ENCODE measurements around the gene CTSA.
"Not testable (repeated sequence)": the region's sequence is repeated elsewhere in the genome, so short reads cannot be mapped to it uniquely, and the experiment has no call there.

CTSA gene

DNA sequence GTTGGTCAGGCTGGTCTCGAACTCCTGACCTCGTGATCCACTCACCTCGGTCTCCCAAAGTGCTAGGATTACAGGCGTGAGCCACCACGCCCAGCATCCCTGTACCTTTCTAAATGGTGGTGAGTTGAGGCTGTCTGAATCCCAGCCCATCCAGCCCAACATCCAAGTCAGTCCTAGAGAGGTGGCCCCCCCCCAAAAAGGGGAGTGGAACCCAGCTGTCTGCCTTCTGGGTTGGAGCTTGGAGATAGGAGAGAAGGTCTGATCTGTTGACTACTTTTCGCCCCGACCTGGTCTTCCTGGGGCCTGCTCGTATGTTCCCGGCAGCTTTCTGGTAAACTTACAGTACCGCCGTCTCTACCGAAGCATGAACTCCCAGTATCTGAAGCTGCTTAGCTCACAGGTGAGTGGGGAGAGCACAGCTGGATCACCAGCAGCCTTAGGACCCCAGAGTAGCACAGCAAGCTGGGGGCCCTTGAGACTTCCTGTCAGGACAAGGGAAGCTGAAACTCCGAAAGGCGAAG lies 5.6 kb downstream of the CTSA start:
- DNase-seq (ENCODE audit: low read depth) = no peak

DNA sequence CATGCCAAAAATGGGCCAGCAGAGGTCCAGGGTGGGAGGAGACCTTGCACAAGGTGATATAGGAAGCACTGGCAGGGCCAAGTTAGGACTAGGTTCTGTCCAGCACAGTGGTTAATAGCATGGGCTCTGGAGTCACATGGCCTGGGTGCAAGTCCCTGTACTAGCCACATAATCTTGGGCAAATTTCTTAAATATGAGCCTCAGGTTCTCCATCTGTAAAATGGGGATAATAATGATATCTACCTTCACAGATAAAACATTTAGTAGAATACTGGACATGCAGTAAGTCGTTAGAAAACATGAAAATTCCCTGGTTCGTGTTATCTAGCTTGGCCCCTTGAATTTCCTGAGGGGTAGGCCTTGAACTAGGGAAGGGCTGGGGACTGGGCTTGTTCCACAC lies 6.2 kb downstream of the CTSA start:
- no peak for DNase-seq (ENCODE audit: low read depth)

DNA sequence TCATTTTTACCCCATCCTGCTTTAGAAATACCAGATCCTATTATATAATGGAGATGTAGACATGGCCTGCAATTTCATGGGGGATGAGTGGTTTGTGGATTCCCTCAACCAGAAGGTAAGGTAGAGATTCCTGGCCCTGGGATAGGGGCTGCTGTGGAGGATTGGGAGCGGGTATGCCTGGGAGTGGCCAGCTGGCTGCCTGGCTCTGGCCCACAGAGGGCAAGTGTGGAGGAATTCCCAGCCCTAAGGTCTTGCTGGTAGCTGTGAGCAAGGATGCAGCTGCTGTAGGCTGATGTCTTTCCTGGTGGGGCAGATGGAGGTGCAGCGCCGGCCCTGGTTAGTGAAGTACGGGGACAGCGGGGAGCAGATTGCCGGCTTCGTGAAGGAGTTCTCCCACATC lies 6.6 kb downstream of the CTSA start:
- DNase-seq (ENCODE audit: low read depth) = no peak

DNA sequence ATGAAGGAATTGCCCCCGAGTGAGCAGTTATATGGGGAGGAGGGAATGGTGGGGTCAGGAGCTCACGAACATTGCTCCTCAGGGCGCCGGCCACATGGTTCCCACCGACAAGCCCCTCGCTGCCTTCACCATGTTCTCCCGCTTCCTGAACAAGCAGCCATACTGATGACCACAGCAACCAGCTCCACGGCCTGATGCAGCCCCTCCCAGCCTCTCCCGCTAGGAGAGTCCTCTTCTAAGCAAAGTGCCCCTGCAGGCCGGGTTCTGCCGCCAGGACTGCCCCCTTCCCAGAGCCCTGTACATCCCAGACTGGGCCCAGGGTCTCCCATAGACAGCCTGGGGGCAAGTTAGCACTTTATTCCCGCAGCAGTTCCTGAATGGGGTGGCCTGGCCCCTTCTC lies 7.2 kb downstream of the CTSA start:
- no peak for DNase-seq (ENCODE audit: low read depth)

DNA sequence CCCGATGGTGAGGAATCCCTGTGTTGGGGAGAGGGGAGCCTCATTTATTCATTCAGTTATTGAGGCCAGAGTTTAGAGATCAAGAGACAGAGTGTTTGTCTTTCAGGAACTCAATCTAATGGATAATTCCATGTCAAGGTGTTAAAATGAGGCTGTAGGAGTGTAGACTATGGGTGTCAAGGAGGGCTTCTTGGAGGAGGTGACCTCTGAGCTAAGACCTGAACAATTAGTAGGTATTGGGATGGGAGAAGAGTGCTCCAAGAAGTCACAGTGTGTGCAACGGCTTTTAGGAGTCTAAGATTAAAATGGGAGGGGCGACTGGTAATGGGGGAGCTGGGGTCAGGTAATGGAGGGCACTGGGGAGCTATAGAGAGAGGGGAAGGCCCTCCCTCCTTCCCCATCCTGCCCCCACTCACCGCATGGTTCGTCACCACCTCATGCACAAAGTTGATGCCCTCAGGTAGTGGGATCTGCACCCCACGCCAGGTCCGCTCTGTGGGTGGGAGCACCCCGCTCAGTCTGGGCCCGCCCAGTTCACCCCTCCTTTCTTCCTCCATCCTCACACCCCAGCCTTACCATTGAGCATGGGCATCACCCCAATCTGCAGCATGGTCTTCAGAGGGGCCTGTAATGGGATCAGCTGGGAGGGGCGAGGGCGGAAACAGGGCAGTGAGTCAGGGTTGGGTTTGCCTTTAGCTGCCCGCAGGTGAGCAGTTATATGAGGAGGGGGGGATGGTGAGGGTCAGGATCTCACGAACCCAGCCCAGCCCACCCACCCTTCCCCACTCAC lies 8.1 kb downstream of the CTSA start:
- no peak for DNase-seq (ENCODE audit: low read depth)

DNA sequence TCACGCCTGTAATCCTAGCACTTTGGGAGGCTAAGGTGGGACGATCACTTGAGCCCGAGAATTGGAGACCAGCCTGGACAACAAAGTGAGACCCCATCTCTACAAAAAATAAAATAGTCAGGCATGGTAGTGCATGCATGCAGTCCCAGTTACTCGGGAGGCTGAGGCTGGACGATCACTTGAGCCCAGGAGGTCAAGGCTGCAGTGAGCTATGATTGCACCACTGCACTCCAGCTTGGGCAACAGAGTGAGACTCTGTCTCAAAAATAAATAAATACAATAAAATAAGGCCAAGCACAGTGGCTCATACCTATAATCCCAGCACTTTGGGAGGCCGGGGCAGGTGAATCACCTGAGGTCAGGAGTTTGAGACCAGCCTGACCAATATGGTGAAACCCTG lies 10.2 kb downstream of the CTSA start:
- DNase-seq (ENCODE audit: low read depth) = not testable (repeated sequence)

DNA sequence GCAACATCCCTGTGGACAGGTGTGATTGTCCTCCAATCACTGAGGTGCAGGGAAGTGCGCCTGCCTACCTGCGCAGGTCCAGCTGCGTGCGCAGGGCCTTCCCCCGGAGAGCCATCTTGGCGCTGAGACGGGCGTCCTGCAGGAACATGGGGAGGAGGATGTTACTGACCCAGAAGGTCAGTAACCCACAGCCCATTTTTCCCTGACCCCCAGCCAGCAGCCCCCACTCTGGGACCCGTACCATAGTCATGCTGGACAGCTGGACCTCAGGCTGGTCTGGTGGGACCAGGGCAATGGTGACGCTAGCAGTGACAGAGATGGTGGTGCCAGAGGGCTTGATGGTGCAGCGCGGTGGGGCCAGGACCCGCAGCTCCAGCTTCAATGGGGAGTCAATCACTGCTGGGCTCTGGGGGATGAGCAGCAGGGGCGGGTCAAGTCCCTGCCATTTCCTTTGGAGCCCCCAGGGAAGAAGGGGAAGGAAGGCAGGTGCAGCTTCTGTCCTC lies 11.1 kb downstream of the CTSA start:
- DNase-seq (ENCODE audit: low read depth) = no peak

DNA sequence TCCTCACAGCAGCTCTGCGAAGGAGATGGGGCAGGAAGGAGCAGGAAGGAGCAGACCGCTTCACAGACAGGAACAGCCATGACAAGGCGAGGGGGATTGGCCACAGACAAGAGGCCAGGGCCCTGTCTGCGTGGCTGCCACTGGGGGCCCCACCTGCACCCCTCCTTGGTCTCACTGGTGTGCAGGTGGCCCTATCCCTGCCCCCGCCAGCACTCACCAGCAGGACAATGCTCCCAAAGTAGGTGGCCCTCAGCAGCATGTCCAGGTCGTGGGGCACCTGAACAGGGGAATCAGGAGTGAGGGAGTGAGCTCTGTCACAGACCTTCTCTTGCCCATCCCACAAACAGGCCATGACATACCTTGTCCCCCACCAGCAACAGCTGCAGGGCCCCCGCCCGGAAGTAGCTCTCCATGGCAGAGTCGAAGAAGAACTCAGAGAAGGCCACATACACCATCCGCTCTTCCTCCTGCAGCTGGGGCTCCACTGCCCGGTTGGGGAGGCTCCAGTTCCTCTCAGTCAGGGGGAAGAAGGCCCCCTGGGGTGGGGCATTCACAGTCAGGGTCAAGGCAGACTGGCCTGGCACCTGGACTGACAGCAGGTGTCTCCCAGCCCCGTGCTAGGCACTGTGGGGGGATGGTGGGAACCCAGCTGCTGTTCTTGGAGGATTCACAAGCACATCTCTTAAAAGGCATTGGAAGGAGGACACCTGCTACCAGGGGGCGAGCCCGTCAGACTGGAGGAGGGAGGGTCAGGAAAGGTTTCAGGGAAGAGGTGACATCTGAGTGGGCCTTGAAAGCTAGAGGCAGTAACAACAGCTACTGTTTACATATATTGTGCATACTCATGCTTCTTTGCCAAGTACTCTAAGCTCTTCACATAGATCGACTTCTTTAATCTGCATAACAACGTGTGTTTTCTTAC lies 13.7 kb downstream of the CTSA start:
- DNase-seq (ENCODE audit: low read depth) = no peak

DNA sequence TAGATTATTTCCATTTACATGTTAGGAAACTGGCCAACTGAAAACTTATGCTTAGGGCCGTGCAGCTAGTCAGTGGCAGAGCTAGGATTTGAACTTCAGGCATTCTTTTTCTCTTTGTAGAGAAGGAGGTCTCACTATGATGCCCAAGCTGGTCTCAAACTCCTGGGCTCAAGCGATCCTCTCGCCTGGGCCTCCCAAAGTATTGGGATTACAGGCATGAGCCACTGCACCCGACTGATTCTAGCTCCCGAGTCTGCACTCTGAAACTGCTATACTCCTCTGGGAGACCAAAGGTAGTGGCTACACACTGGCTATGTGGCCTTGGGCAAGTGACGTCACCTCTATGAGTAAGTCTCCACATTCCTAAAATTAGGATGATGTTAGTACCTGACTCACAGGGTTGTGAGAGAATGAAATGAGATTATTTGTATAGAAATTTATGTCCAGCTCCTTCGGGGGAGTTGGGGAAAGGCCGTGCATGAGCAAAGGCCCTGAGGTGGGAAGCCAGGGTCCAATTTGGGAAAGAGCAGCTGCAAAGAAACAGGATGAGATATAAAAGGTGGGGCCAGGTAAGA lies 14.5 kb downstream of the CTSA start:
- DNase-seq (ENCODE audit: low read depth) = no peak

DNA sequence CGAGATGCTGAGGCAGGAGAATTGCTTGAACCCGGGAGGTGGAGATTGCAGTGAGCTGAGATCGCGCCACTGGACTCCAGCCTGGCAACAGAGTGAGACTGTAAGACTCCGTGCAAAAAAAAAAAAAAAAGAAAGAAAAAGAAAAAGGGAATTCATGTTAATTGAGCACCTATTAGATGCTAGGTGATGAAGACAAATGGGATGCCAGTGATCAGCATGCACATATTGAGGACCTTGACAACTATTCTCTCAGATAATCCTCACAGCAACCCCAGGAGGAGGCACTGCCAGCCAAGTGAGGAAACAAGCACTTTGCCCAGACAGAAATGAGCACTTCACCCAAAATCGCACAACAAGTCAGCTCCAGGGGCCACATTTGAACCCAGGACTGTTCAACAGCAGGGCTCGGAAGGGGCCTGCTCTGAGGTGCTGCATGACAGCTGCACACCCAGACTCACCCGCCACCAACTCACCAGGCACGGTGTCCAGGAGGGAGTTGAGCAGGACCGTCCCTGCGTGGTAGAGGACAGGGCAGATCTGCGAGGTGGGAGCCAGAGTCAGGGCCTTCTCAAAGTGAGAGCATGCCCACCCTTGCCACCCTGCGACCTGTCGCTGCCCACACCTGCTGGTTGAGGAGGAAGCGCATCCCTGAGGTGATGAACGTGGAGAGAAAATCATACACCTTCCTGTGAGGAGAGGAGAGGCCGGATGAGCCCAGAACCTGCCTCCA lies 16.2 kb downstream of the CTSA start:
- no peak for DNase-seq (ENCODE audit: low read depth)

DNA sequence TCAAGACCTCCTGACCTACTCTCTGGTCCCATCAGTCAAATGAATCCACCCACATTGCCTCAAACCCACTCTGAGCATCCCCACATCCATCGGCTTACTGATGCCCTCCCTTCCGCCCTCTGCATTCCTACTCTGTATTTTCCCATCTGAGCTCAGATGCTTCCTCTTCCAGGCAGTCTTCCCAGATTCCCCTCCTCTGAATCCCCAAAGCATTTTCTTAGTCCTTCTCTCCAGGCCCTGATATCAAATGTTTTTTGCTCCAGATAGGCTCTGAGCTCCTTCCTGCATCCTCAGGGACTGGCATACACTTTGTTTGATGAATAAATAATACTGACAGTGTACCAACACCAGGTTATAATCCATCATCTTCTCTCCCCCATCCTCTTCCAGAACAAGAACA lies 16.9 kb downstream of the CTSA start:
- no peak for DNase-seq (ENCODE audit: low read depth)

DNA sequence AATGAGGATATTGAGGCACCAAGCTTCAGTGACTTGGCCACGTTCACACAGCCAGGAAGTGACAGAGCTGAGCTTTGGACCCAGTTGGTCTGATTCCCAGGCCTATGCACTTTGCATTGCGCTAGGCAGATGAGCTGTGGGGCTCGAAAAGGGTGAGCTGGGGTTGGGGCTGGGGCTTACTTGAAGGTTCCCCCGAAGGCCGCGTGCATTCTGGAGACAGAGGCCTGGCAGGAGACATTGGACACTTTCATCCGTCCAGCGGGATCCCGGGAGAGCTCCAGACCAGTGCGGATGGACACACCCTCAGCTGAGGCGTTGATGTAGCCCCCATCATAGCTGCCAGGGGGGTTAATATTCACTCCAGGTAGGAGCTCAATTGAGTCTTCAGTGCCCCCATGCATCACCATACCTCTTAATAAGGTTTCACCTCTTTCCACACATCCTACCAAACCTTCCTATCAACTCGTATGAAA lies 18.2 kb downstream of the CTSA start:
- no peak for DNase-seq (ENCODE audit: low read depth)

DNA sequence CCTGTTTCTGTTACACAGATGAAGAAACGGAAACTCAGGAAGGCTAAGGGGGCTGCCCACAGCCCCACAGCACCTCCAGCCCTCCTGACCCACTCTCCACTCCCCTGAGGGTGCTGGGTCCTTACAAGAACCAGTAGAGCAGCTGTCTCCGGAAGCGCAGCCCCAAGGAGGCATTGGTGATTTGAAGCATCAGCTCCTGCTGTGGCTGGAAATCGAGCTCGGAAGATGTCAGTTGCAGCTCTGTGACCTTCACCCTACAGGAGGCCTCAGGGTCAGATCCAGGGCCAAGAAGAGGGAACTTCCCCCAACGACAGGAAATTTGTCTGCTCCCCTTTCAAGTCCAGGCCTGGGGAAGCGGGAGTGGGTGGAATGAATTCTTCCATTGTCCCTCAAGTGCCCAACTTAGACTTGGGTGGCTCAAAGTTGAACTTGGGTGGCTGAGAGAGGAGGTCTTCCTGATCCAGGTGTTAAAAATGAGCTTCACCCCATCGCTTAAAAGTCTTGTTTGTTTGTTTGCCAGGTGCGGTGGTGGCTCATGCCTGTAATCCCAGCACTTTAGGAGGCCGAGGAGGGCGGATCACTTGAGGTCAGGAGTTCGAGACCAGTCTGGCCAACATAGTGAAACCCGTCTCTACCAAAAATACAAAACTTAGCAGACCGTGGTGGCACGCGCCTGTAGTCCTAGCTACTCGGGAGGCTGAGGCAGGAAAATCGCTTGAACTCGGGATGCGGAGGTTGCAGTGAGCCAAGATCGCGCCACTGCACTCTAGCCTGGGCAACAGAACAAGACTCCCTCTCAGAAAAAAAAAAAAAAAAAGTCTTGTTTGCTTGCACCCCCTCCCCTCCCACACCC lies 18.9 kb downstream of the CTSA start:
- DNase-seq (ENCODE audit: low read depth) = no peak

DNA sequence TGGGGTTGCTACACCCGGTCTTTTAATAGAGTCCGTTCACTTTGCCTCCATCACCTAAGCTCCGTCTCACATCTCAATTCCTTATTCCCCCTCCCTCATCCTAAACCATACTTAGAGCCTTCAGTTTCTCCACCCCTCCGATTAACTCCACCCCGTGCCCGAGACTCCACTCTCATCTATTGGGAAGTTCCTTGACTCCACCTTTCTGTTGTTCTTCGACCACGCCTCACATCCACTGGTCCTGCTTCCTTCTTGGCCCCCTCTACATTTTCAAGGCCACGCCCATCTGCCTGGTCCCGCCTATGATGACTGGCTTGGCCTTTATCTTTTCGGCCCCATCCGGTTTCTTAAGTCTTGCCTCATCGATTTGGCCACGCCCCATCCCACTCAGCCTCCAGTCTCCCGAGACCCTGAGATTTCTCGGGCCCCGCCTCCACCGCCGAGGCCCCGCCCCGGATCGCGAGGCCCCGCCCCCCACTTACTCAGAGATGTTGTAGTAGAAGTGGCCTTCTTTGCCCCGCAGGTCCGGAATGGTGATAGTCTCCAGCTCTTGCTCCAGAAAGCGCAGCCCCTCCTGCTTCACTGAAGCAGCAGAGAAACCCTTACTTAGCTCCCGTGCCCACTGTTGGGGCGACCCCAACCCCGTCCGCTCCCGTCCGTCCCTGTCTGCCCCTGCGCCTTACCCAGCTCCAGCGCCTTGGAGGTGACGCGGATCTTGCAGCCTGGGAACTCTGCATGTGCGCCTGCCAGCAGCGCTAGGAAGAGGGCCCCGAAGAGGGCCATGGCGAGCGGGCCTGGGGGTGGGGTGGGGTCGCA lies 19.7 kb downstream of the CTSA start:
- DNase-seq (ENCODE audit: low read depth) = peak; percentile 78

DNA sequence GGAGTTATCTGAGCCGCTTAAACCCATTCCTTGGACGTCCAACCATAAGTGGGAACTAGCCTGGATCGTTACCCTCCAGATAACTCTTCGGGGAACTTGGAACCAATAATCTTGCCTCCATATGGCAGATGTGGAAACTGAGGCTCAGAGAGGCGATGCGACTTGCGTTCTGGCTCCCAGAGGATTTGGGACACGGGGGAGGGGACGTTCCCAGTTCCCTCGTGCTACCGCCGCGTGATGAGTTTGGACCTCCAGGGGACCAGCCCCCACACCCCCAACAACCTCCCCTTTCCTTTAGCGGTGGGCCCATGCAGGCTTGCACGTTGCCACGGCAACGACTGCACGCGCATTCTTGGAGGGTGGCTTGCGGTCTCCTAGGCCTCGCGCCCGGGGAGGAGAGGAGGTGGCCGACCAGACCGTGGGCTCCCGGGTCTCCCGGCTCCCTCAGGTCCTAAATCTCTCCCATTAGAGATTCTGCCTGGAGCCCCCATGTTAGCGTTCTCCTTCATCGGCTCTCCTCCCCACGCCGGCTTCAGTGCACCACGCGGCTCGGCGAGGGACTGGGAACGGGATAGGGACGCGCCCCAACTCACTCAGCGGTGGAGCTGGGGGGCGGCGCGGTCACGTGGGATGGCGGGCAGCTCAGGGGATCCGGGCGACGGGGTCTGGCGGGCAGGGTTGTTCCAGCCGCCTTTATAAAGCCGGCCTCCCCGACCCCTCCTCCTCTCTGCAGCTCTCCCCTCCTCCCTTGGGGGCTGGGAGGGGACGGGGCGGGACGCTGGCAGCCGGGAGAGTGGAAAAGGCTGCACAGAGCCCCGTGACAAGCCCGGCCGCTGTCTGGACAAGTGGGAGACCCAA lies 20.6 kb downstream of the CTSA start, which contains the start of gene PLTP:
Gene PLTP, minus strand, starts transcription at position 670 of the 858 bp plus-strand sequence. CDS start 703 bp downstream, outside the sequence.
- no peak for DNase-seq (ENCODE audit: low read depth)

DNA sequence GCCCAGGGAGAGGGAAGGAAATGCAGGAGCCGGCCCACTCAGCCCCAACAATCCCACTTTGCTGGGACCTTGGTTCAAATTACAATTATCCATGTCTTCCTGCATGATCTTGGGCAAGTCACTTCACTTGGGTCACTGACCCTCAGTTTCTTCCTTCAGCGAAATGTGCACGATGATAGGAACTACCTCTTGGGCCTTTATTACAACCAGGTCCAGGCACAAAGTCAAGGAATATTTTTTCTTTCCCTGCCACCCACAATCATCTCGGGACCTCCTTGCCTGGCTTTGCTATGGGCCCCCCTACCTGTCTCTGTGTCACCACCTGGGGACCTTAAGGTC lies 21.2 kb downstream of the CTSA start:
- no peak for DNase-seq (ENCODE audit: low read depth)

DNA sequence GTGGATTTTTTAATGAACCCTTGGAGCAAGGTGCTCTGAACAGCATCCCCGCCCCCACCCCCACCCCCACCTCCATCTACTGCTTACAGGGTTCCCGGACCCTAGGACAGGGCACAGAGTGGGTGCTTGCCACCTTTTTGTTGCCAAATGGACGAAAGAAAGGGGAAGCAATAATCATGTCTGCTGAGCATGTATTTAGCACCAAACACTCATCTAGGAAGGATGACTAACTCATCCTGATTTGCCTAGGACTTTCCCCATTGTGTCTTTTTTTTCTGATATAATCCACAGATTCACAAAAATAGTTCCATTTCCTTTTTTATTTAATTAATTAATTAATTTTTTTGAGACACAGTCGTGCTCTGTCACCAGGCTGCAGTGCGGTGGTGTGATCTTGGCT lies 22.0 kb downstream of the CTSA start:
- no peak for DNase-seq (ENCODE audit: low read depth)

DNA sequence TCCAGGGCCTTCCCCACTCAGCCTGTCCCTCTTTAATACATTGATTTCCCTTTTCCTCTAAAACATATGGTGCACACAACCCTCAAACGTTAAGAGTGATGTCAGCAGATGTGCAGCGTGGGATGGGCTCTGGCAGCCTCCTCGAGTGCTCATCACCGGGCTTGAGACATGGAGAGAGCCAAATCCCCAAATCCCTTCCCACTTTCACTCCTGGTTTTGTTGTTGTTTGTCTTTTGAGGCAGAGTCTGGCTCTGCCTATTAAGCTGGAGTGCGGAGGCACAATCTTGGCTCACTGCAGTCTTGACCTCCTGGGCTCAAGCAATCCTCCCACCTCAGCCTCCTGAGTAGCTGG lies 26.6 kb downstream of the CTSA start:
- DNase-seq (ENCODE audit: low read depth) = no peak

DNA sequence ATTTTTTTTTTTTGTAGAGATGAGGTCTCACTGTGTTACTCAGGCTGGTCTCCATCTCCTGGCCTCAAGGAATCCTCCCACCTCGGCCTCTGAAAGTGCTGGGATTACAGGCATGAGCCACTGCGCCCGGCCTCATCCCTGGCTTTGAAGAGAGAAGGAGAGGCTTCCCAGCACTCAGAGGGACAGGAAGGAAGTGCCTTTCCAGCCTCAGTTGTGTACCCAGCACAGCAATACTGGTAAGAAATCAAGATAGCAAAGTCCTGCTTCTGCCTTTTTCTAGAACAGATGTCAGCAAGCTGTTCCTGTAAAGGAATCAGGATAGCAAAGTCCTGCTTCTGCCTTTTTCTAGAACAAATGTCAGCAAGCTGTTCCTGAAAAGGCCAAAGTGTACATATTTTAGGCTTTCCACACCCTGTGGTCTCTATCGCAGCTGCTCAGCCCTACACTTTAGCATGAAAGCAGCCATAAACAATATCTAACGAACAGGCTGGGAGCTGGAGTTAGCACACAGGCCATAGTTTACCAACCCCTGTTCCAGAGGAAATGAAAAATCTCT lies 27.1 kb downstream of the CTSA start:
- DNase-seq (ENCODE audit: low read depth) = no peak
